ENCODE measurements around the gene SEC22A. TPM values are rescaled to one million over a fixed set of nuclear protein-coding genes. Genes with fewer than 3 reads are reported as not detected.

SEC22A gene
- total RNA-seq, 1 donor from 2014 or later = 18.8 TPM

- intact Hi-C loops (cut with micrococcal nuclease) = no loop called here
Observed at GRCh38 chr3:123287051-123287961, 85.6 kb downstream of the SEC22A start.

- intact Hi-C loops (cut with micrococcal nuclease) = no loop called here
Observed at GRCh38 chr3:123287962-123288302, 86.2 kb downstream of the SEC22A start.

GRCh38 chr3:123289391-123290106 lies 87.8 kb downstream of the SEC22A start:
- intact Hi-C loops (cut with micrococcal nuclease) = no loop called here

- intact Hi-C loops (cut with micrococcal nuclease) = no loop called here
Observed at GRCh38 chr3:123290107-123290930, 88.6 kb downstream of the SEC22A start.

- intact Hi-C loops (cut with micrococcal nuclease) = no loop called here
Observed at GRCh38 chr3:123290962-123291361, 89.2 kb downstream of the SEC22A start.

- intact Hi-C loops (cut with micrococcal nuclease) = no loop called here
Observed at GRCh38 chr3:123291404-123291803, 89.7 kb downstream of the SEC22A start.

- intact Hi-C loops (cut with micrococcal nuclease) = no loop called here
Observed at GRCh38 chr3:123292321-123293310, 90.9 kb downstream of the SEC22A start.

- intact Hi-C loops (cut with micrococcal nuclease) = no loop called here
Observed at GRCh38 chr3:123294296-123294938, 92.7 kb downstream of the SEC22A start.

- intact Hi-C loops (cut with micrococcal nuclease) = no loop called here
Observed at GRCh38 chr3:123295171-123295900, 93.6 kb downstream of the SEC22A start.

- intact Hi-C loops (cut with micrococcal nuclease) = no loop called here
Observed at GRCh38 chr3:123295901-123296250, 94.1 kb downstream of the SEC22A start.

GRCh38 chr3:123296261-123296660 lies 94.5 kb downstream of the SEC22A start:
- intact Hi-C loops (cut with micrococcal nuclease) = no loop called here

- intact Hi-C loops (cut with micrococcal nuclease) = no loop called here
Observed at GRCh38 chr3:123296836-123297626, 95.3 kb downstream of the SEC22A start.

- intact Hi-C loops (cut with micrococcal nuclease) = no loop called here
Observed at GRCh38 chr3:123297627-123297899, 95.8 kb downstream of the SEC22A start.

GRCh38 chr3:123298903-123299302 lies 97.2 kb downstream of the SEC22A start:
- intact Hi-C loops (cut with micrococcal nuclease) = no loop called here

- intact Hi-C loops (cut with micrococcal nuclease) = no loop called here
Observed at GRCh38 chr3:123299581-123299980, 97.8 kb downstream of the SEC22A start.

GRCh38 chr3:123300056-123300455 lies 98.3 kb downstream of the SEC22A start:
- intact Hi-C loops (cut with micrococcal nuclease) = no loop called here

GRCh38 chr3:123300583-123300982 lies 98.8 kb downstream of the SEC22A start:
- intact Hi-C loops (cut with micrococcal nuclease) = no loop called here

- intact Hi-C loops (cut with micrococcal nuclease) = no loop called here
Observed at GRCh38 chr3:123301331-123302184, 99.8 kb downstream of the SEC22A start.
